Large intestine (tissue), 3 donors: ENCODE results near the gene MYL2. TPM values are rescaled to one million over a fixed set of nuclear protein-coding genes. Genes with fewer than 3 reads are reported as not detected.

ENCODE experiments used
- DNase-seq, 2 donors: peaks; one replicate each; pipeline versions ENCODE4 v3.0.0 to v3.0.0-alpha.2; 2013
- H3K27ac ChIP-seq: one replicate; pipeline ENCODE4 v1.5.1; 2013; ENCODE audit warnings: low read length
- H3K27me3 ChIP-seq: 2 replicates; pipeline ENCODE4 v1.6.1; 2013; ENCODE audit warnings: low read length; ENCODE audit not compliant: control insufficient read depth, insufficient read depth
- H3K36me3 ChIP-seq: 2 replicates; pipeline ENCODE4 v1.6.1; 2013; ENCODE audit warnings: low read length; ENCODE audit not compliant: control insufficient read depth, insufficient read depth
- H3K4me1 ChIP-seq: one replicate; pipeline ENCODE4 v1.6.1; 2013; ENCODE audit warnings: low read length; ENCODE audit not compliant: control insufficient read depth, insufficient read depth
- H3K4me3 ChIP-seq: one replicate; pipeline ENCODE4 v1.5.1; 2013; ENCODE audit warnings: low read length
- H3K9me3 ChIP-seq: one replicate; pipeline ENCODE4 v1.6.1; 2013; ENCODE audit warnings: mild to moderate bottlenecking, low read depth, low read length, moderate library complexity; ENCODE audit not compliant: control insufficient read depth
- whole genome bisulfite sequencing: methylation state at CpG from one replicate; pipeline ENCODE4 v1.1.5; 2013; ENCODE audit warnings: low lambda C conversion rate; ENCODE audit not compliant: insufficient coverage; 5-methylcytosine and 5-hydroxymethylcytosine counted together
- polyA plus RNA-seq: library from polyadenylated mRNA; unstranded; fragments of 120-200 nt; gene quantifications from one replicate; pipeline ENCODE4 v1.2.1, GENCODE V29; 2013

The MYL2 gene
- polyA plus RNA-seq, 1 donor, result 1.5 TPM

DNA sequence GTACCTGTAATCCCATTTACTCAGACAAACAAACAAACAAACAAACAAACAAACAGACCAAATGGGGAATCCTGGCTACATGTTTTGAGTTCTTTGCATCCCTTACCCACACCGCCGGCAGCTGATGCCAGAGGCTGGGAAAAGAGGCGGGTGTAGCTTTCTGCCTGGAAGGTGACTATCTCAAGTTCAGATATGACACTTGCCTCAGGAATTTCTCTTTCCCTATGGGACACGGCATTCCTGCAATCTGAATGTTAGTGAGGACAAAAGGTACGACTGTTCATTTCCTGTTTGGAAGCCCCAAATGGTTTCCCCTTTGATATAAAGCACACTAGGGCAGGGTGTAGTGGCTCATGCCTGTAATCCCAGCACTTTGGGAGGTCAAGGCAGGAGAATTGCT lies 2.9 kb downstream of the MYL2 start:
- H3K27me3 ChIP-seq, result no peaks in the 10 kb centered on the region
- H3K36me3 ChIP-seq, result no peaks in the 10 kb centered on the region
- no peak overlapping the region for H3K27ac ChIP-seq
- H3K4me1 ChIP-seq, result no peaks in the 10 kb centered on the region
- no peak overlapping the region for H3K4me3 ChIP-seq
- H3K9me3 ChIP-seq, result no peaks in the 10 kb centered on the region
- no CpG with 5 or more reads among the region's 5 CpGs for WGBS
- DNase-seq, result no peak

DNA sequence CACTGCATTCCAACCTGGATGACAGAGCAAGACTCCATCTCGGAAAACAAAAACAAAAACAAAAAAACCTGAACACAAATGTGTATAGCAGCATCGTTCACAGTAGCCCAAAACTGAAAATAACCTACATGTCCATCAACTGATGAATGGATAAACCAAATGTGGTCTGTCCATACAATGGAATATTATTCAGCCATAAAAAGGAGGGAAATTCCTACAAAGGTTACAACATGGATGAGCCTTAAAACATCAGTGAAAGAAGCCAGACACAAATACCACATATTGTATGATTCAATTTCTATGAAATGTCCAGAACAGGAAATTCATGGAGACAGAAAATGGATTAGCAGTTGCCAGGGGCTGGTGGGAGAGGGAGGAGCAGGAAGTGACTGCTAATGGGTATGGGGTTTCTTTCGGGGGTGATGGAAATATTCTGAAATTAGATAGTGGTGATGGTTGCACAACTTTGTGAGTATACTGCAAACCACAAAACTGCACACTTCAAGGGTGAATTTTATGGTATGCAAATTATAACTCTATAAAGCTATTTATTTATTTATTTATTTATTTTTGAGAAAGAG lies 4.0 kb downstream of the MYL2 start:
- Histone ChIP-seq H3K27ac (no peak overlapping the region), H3K4me1 (no peaks in the 10 kb centered on the region), H3K36me3 (no peaks in the 10 kb centered on the region), H3K9me3 (no peaks in the 10 kb centered on the region), H3K4me3 (no peak overlapping the region), H3K27me3 (no peaks in the 10 kb centered on the region)
- WGBS, result 100% methylated on average over 1 of the region's 3 CpGs
- DNase-seq, result no peak

DNA sequence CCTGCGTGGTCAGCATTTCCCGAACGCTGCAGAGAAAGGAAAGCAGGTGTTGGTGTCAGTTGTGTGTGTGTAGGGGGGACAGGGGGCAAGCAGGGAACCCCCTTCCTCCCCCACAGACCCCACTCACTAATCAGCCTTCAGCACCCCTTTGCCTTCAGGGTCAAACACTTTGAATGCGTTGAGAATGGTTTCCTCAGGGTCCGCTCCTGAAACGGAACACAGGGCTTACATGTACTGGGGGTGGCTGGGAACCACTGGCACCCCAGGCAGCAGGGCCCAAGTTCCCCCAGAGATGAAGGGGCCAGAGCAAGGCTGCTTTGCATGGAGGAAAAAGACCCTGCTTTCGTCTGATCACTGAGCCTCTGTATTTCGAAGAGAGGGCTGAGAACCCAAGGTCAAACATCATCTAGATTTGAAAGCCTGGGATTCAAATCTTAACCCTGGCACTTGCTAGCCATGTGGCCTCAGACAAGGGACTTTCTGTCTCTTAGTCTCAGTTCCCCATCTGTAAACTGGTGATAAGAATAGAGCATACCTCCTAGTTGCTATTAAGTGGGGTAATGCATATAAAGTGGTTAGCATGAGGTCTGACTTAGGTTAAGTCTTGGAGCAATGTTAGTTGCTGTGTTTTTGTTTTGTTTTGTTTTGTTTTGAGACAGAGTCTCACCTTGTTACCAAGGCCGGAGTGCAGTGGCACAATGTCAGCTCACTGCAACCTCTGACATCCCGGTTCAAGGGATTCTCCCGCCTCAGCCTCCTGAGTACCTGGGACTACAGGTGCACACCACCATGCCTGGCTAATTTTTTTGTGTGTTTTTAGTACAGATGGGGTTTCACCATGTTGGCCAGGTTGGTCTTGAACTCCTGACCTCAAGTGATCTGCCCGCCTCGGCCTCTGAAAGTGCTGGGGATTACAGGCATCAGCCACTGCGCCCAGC lies 7.0 kb downstream of the MYL2 start:
- Histone ChIP-seq H3K4me1 (no peaks in the 10 kb centered on the region), H3K27me3 (no peaks in the 10 kb centered on the region), H3K27ac (no peak overlapping the region), H3K9me3 (no peaks in the 10 kb centered on the region), H3K36me3 (no peaks in the 10 kb centered on the region), H3K4me3 (no peak overlapping the region)
- no CpG with 5 or more reads among the region's 14 CpGs for WGBS
- no peak for DNase-seq

DNA sequence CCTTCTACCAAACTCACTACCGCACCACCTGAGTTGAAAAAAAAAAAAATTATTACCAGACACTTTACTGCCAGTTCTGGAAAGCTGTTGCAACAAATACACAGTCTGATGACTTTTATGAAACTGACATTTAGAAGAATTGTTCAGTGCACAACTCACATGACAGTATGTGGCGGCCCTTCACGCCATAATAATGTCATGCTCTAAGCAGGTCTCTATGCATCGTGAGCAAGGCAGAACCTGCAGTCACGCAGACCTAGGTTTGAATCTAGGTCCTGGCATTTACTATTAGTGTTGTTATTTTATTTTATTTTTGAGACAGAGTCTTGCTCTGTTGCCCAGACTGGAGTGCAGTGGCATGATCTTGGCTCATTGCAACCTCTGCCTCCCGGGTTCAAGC lies 8.1 kb downstream of the MYL2 start:
- no CpG with 5 or more reads among the region's 6 CpGs for WGBS

DNA sequence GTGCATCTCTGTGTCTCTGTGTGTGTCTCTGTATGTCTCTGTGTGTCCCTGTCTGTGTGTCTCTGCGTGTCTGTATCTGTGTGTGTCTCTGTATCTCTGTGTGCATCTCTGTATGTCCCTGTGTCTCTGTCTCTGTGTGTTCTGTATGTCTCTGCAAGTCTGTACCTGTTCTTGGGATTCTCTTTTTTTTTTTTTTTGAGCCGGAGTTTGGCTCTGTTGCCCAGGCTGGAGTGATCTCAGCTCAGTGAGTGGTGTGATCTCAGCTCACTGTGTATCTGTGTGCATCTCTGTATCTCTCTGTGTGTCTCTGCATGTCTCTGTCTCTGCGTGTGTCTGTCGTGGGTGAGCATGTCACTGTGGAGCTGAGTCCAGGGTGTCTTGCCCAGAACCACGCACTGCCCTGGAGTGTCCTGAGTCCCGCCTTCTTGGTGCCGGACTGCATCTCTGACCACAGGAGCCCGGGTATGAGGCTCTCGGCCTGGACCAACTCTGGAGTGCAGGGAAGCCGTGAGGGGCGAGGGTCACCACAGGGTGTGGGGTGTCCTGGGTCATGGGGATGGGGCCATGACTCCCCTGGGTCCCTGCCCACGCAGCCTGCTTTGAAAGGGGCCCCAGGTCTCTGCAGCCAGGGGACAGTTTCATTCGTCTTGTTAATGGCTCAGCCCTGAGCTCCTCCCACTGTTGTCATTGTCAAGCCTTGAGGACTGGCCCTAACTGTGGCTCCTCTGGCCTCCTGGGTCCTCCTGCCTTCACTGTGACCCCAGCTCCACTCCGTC lies 11.8 kb downstream of the MYL2 start:
- DNase-seq, result no peak
- no peak overlapping the region for H3K4me3 ChIP-seq
- no CpG with 5 or more reads among the region's 14 CpGs for WGBS
- no peaks in the 10 kb centered on the region for H3K36me3 ChIP-seq
- H3K27me3 ChIP-seq, result no peaks in the 10 kb centered on the region
- no peak overlapping the region for H3K27ac ChIP-seq
- no peaks in the 10 kb centered on the region for H3K9me3 ChIP-seq
- H3K4me1 ChIP-seq, result no peaks in the 10 kb centered on the region

More for the DNA sequence above, 8.1 kb downstream of the MYL2 start:
- no peak overlapping the region for H3K4me3 ChIP-seq
- DNase-seq, result no peak
- H3K9me3 ChIP-seq, result no peaks in the 10 kb centered on the region
- no peaks in the 10 kb centered on the region for H3K36me3 ChIP-seq
- H3K4me1 ChIP-seq, result no peaks in the 10 kb centered on the region
- H3K27me3 ChIP-seq, result no peaks in the 10 kb centered on the region
- no peak overlapping the region for H3K27ac ChIP-seq

DNA sequence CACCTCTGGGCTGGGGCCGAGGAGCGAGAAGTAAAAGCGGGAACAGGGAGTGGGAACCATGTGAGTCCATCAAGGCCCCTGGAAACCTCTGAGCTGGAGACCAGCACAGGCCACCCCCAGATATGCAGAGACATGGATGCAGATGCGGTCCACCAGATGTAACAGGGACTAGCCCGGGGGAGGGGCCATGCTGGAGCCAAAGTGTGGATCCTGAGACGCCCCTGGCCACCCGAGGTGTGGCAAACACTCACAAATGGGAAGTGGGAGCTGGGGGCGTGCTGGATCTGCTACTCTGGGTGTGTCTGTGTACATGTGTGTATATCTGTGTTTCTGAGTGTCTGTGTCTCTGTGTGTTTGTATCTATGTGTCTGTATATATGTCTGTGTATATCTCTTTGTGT lies 12.8 kb downstream of the MYL2 start:
- WGBS, result no CpG with 5 or more reads among the region's 8 CpGs
- H3K4me1 ChIP-seq, result no peaks in the 10 kb centered on the region

DNA sequence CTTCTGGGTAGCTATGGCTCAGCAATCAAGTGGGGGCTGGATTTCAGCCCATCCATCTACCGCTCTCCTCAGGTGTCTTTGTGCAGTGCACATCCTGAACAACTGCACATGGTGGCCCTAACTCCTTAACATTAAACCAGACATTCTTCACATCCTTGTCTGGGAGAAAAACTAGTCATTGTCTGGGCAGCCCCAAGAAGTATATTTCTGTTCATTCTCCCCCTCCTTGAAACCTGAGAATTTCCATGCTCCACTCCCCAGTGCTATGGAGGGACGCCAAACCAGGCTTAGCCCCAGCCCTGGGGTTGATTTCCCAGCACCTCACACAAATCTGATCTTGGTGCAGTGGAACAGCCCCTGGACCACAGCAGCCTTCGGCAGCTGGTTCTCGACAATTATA lies 13.4 kb downstream of the MYL2 start:
- no CpG with 5 or more reads among the region's 4 CpGs for WGBS
- DNase-seq, result no peak

More for the DNA sequence above, 12.8 kb downstream of the MYL2 start:
- H3K36me3 ChIP-seq, result no peaks in the 10 kb centered on the region
- no peak overlapping the region for H3K27ac ChIP-seq
- H3K9me3 ChIP-seq, result no peaks in the 10 kb centered on the region
- no peaks in the 10 kb centered on the region for H3K27me3 ChIP-seq
- no peak for DNase-seq
- no peak overlapping the region for H3K4me3 ChIP-seq

DNA sequence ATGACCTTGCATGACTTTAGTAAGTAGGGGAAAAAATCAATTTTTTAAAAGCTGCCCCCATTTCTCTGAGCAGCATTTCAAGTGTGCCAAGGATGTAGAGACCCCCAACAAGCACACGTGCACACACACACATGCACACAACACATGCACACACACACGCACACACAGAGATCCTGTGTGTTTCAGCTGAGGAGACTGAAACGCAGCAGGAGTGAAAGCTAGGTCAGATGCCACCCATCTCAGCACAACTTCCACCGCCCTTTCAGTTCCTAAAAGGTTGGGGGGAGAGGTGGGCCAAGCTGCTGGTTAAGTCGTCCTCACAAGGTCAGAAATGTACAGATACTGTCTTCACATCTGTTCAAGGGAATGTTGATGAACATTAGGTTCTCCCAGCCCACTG lies 13.9 kb downstream of the MYL2 start:
- Histone ChIP-seq H3K4me3 (no peak overlapping the region), H3K36me3 (no peaks in the 10 kb centered on the region), H3K27ac (no peak overlapping the region), H3K9me3 (no peaks in the 10 kb centered on the region), H3K27me3 (no peaks in the 10 kb centered on the region), H3K4me1 (no peaks in the 10 kb centered on the region)
- WGBS, result no CpG with 5 or more reads among the region's 5 CpGs
- no peak for DNase-seq

More for the DNA sequence above, 13.4 kb downstream of the MYL2 start:
- no peak overlapping the region for H3K27ac ChIP-seq
- no peaks in the 10 kb centered on the region for H3K4me1 ChIP-seq
- no peaks in the 10 kb centered on the region for H3K27me3 ChIP-seq
- no peaks in the 10 kb centered on the region for H3K9me3 ChIP-seq
- no peaks in the 10 kb centered on the region for H3K36me3 ChIP-seq
- H3K4me3 ChIP-seq, result no peak overlapping the region

DNA sequence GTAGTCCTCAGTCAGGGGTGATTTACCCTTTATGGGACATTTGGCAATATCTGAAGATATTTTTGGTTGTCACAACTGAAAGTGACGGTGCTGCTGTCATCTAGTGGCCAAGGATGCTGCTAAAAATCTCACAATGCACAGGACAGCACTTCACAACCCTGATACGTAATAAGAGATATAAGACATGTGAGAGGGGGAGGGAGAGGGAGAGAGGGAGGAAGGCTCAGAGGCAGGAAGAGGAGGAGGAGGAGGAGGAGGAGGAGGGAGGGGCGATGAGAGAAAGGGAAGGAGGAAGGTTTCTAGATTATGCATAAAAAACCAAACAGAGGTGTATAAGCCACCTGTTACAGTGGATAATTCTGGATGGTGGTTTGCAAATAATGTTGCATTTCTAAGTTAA lies 14.3 kb downstream of the MYL2 start:
- DNase-seq, result no peak
- Histone ChIP-seq H3K4me3 (no peak overlapping the region), H3K9me3 (no peaks in the 10 kb centered on the region), H3K27ac (no peak overlapping the region), H3K27me3 (no peaks in the 10 kb centered on the region), H3K36me3 (no peaks in the 10 kb centered on the region), H3K4me1 (no peaks in the 10 kb centered on the region)
- WGBS, result no CpG with 5 or more reads among the region's 3 CpGs

DNA sequence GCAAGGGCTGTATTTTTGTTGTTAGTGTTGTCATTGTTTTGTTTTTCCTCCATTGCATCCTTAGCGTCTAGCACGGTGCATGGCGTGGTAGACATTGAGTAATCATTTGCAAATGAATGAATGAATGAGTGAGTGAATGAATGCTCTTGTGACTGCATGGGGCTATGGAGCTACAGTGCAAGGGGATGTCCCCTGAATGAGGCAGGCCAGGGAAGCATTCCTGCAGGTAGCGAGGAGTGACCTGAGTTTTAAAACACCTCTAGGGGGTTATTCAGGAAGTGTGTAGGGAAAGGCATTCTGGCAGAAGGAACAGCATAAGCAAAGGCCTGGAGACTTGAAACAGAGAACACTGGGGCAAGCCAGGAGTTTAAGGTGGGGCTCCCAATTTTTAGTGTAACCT lies 16.9 kb downstream of the MYL2 start:
- DNase-seq, result no peak
- no peaks in the 10 kb centered on the region for H3K27me3 ChIP-seq
- no CpG with 5 or more reads among the region's 4 CpGs for WGBS
- no peak overlapping the region for H3K27ac ChIP-seq
- no peaks in the 10 kb centered on the region for H3K9me3 ChIP-seq
- H3K4me3 ChIP-seq, result no peak overlapping the region
- no peaks in the 10 kb centered on the region for H3K36me3 ChIP-seq
- no peaks in the 10 kb centered on the region for H3K4me1 ChIP-seq
